ENCODE measurements around the gene TIE1. TPM values are rescaled to one million over a fixed set of nuclear protein-coding genes. Genes with fewer than 3 reads are reported as not detected.
A peak's percentile ranks its signal among the peaks of the same experiment; 100 is the strongest.

Gene TIE1
- total RNA-seq, 1 donor from 2014 or later = 48.5 TPM

DNA sequence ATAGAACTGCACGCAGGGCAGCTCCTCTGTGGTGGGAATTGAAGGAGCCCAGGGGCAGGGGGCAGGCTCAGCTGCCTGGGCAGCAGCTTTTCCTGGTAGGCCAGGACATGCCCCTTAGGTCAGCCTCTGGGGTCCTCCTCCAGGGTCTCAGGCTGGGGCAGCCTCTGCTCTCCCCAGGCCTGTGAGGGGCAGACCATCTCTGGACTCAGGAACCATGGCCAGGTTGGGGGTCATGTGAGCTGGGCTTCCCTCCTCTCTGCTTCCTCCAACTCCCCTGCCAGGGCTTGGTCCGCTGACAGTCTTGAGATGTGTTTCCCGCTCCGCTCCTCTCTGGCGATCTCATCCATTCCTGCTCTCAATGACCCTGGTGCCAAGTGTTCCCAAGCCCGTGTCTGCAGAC lies 21.1 kb upstream of the TIE1 start:
- no peaks in the 10 kb centered on the region for H3K36me3 ChIP-seq
- no peaks in the 10 kb centered on the region for H3K9me3 ChIP-seq
- TF ChIP-seq, protein P1, sequence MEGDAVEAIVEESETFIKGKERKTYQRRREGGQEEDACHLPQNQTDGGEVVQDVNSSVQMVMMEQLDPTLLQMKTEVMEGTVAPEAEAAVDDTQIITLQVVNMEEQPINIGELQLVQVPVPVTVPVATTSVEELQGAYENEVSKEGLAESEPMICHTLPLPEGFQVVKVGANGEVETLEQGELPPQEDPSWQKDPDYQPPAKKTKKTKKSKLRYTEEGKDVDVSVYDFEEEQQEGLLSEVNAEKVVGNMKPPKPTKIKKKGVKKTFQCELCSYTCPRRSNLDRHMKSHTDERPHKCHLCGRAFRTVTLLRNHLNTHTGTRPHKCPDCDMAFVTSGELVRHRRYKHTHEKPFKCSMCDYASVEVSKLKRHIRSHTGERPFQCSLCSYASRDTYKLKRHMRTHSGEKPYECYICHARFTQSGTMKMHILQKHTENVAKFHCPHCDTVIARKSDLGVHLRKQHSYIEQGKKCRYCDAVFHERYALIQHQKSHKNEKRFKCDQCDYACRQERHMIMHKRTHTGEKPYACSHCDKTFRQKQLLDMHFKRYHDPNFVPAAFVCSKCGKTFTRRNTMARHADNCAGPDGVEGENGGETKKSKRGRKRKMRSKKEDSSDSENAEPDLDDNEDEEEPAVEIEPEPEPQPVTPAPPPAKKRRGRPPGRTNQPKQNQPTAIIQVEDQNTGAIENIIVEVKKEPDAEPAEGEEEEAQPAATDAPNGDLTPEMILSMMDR (IDR thresholded peaks at IDR 0.05) = no peak
- intact Hi-C loops (cut with DNase I) = no loop called here
- H3K4me3 ChIP-seq = no peak overlapping the region
- no peaks in the 10 kb centered on the region for H3K27me3 ChIP-seq (ENCODE audit: low read depth)
- no peaks in the 10 kb centered on the region for H3K4me1 ChIP-seq
- no peak overlapping the region for H3K27ac ChIP-seq
- DNase-seq (no peak), ATAC-seq (no peak)

DNA sequence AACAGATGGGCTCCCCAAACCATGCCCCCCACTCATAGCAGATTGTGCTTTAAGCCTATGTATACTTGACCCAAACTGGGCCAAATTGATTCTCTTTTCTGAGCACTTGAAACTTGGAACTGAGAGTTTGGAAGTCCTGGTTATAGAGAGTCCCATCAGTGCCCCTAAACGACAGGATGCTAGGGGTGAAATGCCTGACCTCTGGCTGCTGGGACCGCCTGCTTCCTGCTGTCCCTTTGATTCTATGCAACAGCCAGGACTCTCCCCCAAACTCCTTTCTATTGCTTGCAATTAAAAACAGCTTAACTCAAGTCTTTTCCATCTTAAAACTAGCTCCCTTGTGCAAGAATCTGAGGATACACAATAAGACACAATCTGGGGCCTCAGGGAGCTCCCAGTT lies 20.1 kb upstream of the TIE1 start:
- H3K27ac ChIP-seq = no peak overlapping the region
- no peaks in the 10 kb centered on the region for H3K36me3 ChIP-seq
- no peaks in the 10 kb centered on the region for H3K27me3 ChIP-seq (ENCODE audit: low read depth)
- no peak overlapping the region for H3K4me3 ChIP-seq
- H3K9me3 ChIP-seq = no peaks in the 10 kb centered on the region
- DNase-seq (no peak), ATAC-seq (no peak)
- TF ChIP-seq, protein P1 (IDR thresholded peaks at IDR 0.05) = no peak
- intact Hi-C loops (cut with DNase I) = no loop called here
- H3K4me1 ChIP-seq = no peaks in the 10 kb centered on the region

DNA sequence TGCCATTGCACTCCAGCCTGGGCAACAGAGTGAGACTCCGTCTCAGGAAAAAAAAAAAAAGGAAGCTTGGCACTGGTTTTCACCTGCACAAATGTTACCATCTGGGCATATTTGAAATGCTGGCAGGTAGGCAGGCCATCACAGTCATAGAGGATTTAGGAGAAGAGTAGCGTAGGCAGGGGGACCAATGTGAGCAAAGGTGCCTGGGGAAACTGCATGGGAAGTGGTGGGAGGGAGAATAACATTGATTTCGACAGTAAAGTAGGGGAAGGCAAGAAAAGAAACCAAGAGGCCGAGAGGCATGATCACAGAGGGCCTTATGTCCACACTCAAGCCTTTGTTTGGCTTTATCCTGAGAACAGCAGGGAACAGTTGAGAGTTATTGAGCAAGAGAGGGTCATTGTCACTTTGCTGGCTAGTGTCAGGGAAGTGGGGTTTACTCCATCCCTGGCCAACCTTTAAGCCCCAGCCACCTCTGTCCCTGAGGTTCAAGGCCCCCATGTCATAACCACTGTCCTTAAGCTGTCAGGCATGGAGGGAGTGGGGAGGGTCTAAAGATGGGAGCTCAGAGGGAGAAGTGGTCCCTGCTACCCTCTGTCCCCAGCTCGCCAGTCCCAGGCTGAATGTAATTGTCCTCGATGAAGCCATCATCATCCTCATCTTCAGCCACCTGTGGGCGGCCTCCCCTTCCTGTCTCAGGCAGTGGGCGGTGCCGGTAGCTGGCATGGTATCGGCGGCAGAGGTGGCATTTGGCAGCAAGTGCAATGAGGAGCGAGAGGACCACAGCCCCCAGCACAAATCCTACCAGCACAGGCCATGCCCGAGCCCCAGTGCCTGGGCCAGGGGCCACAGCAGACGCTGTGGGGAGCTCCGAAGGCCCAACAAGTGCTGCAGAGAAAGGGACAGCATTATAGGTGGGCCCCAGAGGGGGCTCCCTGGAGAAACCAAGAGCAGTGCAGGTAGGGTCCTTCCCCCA lies 18.3 kb upstream of the TIE1 start:
- H3K36me3 ChIP-seq = no peaks in the 10 kb centered on the region
- no peaks in the 10 kb centered on the region for H3K4me1 ChIP-seq
- TF ChIP-seq, protein P1 (IDR thresholded peaks at IDR 0.05) = no peak
- H3K27ac ChIP-seq = peak overlapping the region; percentile 38
- no peaks in the 10 kb centered on the region for H3K27me3 ChIP-seq (ENCODE audit: low read depth)
- intact Hi-C loops (cut with DNase I) = no loop called here
- DNase-seq (no peak), ATAC-seq (peak; percentile 4 to 39)
- H3K9me3 ChIP-seq = no peaks in the 10 kb centered on the region
- H3K4me3 ChIP-seq = no peak overlapping the region

DNA sequence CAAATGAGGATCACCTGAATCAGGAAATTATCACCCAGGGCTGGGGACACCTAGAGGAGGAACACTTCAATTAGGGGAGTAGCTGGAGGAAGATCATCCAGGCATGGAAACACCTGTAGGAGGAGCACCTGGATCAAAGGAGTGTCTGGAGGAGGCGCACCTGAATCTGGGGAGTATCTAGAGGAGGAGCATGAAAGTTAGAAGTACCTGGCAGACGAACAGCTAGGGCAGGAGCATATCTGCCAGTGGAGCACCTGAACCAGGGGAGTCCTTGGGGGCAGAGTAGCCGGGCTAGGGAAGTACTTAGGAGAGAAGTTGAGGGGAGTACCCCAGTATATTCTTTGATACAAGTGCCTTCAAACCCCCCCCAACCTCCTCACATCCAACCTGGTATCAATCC lies 16.7 kb upstream of the TIE1 start:
- DNase-seq = no peak
- no peak overlapping the region for H3K27ac ChIP-seq

DNA sequence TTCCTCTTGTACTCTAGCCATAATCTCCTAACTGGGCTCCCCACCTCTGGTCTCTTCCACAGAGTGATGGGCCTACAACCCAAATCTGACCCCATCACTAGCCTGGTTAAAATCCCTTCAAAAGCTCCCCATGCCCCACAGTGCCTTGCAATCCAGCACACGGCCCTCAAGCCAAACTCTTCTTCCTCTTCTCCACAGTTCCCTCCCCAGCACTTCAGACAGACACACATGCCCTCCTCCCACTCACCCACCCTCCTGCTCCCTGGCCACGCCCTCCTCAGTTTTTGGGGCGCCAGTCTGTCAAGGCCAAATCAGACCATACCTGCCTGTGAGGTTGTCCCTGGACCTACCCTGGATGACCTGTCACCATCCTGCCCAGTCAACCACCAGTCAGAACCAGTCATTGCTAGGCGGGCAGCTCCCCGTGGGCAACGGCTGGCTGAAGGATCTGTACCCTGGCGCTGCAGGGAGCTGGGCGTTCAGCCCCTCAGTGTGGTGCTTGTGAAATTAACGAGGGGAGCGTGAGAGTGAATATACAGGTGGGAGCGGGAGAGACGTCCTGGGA lies 16.2 kb upstream of the TIE1 start:
- Histone ChIP-seq H3K4me3 (peak overlapping the region; percentile 47), H3K9me3 (no peaks in the 10 kb centered on the region), H3K27ac (no peak overlapping the region), H3K27me3 (ENCODE audit: low read depth) (no peaks in the 10 kb centered on the region), H3K4me1 (no peaks in the 10 kb centered on the region), H3K36me3 (no peaks in the 10 kb centered on the region)
- ATAC-seq = peak; percentile 8 to 45
- intact Hi-C loops (cut with DNase I) = no loop called here
- TF ChIP-seq, protein P1 (IDR thresholded peaks at IDR 0.05) = no peak
- peak; percentile 24 for DNase-seq

More for the DNA sequence above, 16.7 kb upstream of the TIE1 start:
- Histone ChIP-seq H3K4me3 (peak overlapping the region; percentile 47), H3K27me3 (ENCODE audit: low read depth) (no peaks in the 10 kb centered on the region), H3K4me1 (no peaks in the 10 kb centered on the region), H3K36me3 (no peaks in the 10 kb centered on the region), H3K9me3 (no peaks in the 10 kb centered on the region)
- TF ChIP-seq, protein P1 (IDR thresholded peaks at IDR 0.05) = no peak
- ATAC-seq = no peak
- intact Hi-C loops (cut with DNase I) = no loop called here
